Measurements from ENCODE around the gene PAPSS1.

DNA sequence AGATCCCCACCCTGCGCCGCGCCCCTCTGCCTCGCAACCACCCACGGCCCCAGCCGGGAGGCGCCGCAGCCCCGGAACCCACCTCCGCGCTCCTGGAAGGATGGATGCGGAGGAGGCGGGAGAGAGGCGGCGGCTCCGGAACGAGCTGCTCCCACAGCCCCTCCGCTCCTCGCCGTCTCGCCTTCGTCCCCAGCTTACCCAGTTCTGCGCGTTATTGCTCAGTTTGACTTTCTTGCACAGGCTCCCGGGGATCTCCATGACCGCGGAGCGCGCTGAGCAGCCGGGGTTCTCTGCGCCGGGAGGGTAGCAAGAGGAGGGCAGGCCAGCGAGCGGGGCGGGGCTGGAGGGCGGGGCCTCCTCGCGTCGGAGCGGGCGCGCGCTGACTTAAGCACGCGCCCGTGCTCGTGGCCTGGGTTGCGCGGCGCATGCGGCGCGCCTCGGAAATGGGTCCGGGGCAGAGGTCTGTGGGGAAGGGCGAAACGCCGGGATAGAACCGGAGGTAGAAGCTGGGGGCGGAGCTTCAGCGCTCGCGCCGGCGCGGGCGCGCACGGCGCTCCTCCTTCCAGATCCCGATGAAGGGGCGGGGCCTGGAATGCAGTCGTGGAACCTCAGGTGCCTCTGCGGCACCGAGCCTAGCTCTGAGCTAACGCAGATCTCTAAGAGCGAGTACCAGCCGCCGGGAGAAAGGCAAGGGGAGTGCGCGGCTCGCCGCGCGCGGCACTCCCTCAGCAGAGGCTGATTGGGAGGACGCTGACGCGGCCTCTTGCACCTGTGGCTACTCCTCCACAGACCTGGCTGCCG lies at the start of gene PAPSS1:
- TF ChIP-seq NCOA1 (IDR thresholded peaks at IDR 0.05; ENCODE audit: low read depth) (no peak), TAF7 (tag; IDR thresholded peaks at IDR 0.05) (peak; percentile 57; the same call in 1 of the 2 replicates), CTCF (IDR thresholded peaks at IDR 0.05 in 2 of 3, conservative IDR thresholded peaks at IDR 0.05 in 1 of 3; ENCODE audit: insufficient read depth in 2 of 3, low read depth in 1 of 3, low read length in 3 of 3) (no peak), POLR2A (conservative IDR thresholded peaks at IDR 0.05) (peak; percentile 79), NFE2 (IDR thresholded peaks at IDR 0.05; ENCODE audit: low read depth) (no peak), SETDB1 (IDR thresholded peaks at IDR 0.05; ENCODE audit: low read length) (no peak), EZH2 (IDR thresholded peaks at IDR 0.05; ENCODE audit: borderline replicate concordance, low read depth, low read length) (no peak)

Measured in K562 (cell line).